HG03565 (cell line): ENCODE measurements around the gene WDR90.

Source experiments
- ATAC-seq: cut with Tn5 transposase; IDR thresholded peaks from one replicate; pipeline ENCODE4 v1.9.1; 2021; ENCODE audit warnings: mild to moderate bottlenecking, moderate library complexity; ENCODE audit not compliant: unreplicated experiment

Gene WDR90

GRCh38 chr16:674214-674881 lies 25.2 kb downstream of the WDR90 start:
- ATAC-seq: no peak

GRCh38 chr16:674968-675883 lies 26.1 kb downstream of the WDR90 start, which contains the start of gene RHBDL1:
Gene RHBDL1 (plus strand): TSS chr16:675671. CDS start chr16:675791, 120 bp downstream.
- no peak for ATAC-seq

GRCh38 chr16:675884-676564 lies 26.9 kb downstream of the WDR90 start:
- ATAC-seq: no peak

GRCh38 chr16:676565-676902 lies 27.4 kb downstream of the WDR90 start:
- ATAC-seq: no peak

GRCh38 chr16:676913-677312 lies 27.7 kb downstream of the WDR90 start:
- no peak for ATAC-seq

GRCh38 chr16:677316-678190 lies 28.4 kb downstream of the WDR90 start:
- no peak for ATAC-seq

GRCh38 chr16:678209-678857 lies 29.2 kb downstream of the WDR90 start:
- ATAC-seq: no peak

GRCh38 chr16:678858-679813 lies 30.0 kb downstream of the WDR90 start:
- ATAC-seq: no peak

GRCh38 chr16:679814-680624 lies 30.9 kb downstream of the WDR90 start, which contains the start of gene STUB1:
Gene STUB1 (plus strand): TSS chr16:680410. CDS start chr16:680526, 116 bp downstream.
- peak; percentile 21 for ATAC-seq

- ATAC-seq: no peak
Measured at GRCh38 chr16:680625-680945, 31.4 kb downstream of the WDR90 start.

GRCh38 chr16:680967-681745 lies 32.0 kb downstream of the WDR90 start:
- ATAC-seq: no peak

GRCh38 chr16:681746-682427 lies 32.7 kb downstream of the WDR90 start:
- ATAC-seq: no peak

GRCh38 chr16:682493-683395 lies 33.6 kb downstream of the WDR90 start:
- ATAC-seq: no peak

- ATAC-seq: no peak
Measured at GRCh38 chr16:683396-684070, 34.4 kb downstream of the WDR90 start.

- ATAC-seq: peak; percentile 61
Measured at GRCh38 chr16:684071-684794, 35.1 kb downstream of the WDR90 start, which contains the start of gene JMJD8. Gene JMJD8 (minus strand): TSS chr16:684334. CDS start chr16:684319, 15 bp downstream.
